Measurements from ENCODE around the gene PIP5K1B. TPM values are rescaled to one million over a fixed set of nuclear protein-coding genes. Genes with fewer than 3 reads are reported as not detected.
A peak's percentile ranks its signal among the peaks of the same experiment; 100 is the strongest.

The PIP5K1B gene
- total RNA-seq, 1 experiment from 2014 or later, result 0.36 TPM

DNA sequence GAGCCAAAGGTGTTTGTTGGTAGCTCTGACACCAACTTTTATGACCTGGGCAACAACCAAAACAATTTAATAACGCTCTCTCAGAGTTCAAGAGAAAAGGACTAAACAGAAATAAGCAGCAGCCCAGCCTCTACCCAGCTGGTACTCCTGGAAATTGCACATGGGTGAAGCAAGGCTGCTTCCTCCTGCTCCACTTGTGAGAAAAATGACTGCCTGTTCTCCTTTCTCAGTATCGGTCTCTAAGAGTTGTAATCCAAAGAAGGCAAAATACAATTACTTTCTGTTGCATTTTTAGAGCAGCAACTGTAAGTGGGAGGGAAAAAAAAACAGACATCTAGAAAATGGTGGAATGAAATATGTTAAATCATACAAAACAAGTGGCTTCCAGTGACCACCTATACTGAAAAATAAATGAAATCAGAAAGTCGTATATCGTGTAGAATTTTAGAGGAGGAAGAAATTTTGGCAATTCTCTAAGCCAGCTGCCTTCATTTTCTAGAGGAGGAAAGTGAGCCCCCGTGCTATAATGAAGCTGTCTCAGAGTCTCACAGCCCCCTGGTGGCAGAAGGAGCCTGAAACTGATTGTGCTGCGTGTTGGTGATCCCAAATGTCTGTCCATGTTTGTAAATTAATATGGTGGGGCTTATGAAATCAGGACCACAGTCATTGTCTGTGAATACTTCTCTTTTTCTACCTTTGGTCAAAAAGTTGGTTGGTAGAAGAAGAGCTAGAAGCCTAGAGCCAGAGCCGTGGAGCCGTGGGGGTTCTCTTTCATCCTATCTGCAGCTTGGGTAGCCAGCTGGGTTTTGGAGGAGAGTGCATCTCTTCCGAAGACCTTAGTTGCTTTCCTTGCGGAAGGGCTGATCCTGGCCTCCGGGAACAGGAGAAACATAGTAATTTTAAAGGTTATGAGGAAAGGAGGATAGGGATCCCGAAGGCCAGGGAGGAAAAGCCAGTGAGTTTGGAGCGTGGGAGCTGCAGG is 139.9 kb downstream of the PIP5K1B start:
- no peaks in the 10 kb centered on the region for H3K27me3 ChIP-seq
- peak; percentile 24 to 68 for DNase-seq
- H3K9me3 ChIP-seq (replicated peaks), result no peaks in the 10 kb centered on the region
- H3K27ac ChIP-seq, result no peak overlapping the region
- H3K4me1 ChIP-seq, result no peaks in the 10 kb centered on the region
- no peak overlapping the region for H3K4me3 ChIP-seq
- no peaks in the 10 kb centered on the region for H3K36me3 ChIP-seq

DNA sequence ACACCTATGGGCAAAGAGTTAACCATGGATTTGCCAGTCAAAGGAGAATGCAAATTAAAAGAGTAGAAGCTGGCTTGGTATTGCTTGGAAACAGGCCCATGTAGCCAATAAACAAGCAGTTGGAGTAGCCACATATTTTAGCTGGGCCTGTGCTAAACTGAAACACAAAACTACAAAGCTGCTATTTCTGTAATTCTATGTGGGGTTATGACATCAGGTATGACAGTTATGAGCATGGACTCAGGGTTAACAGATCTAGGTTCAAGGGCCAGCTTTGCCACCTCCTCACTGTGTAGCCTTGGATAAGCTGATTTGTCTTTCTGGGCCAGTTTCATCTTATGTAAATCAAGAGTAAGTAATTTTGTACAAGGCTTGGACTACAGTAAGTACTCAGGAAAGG is 142.7 kb downstream of the PIP5K1B start:
- H3K27ac ChIP-seq, result no peak overlapping the region
- H3K9me3 ChIP-seq (replicated peaks), result no peaks in the 10 kb centered on the region
- H3K4me3 ChIP-seq, result no peak overlapping the region
- H3K27me3 ChIP-seq, result no peaks in the 10 kb centered on the region
- peaks cover 10% of the 10 kb centered on the region; the same call in 1 of the 2 replicates for H3K4me1 ChIP-seq
- H3K36me3 ChIP-seq, result no peaks in the 10 kb centered on the region
- no peak for DNase-seq

DNA sequence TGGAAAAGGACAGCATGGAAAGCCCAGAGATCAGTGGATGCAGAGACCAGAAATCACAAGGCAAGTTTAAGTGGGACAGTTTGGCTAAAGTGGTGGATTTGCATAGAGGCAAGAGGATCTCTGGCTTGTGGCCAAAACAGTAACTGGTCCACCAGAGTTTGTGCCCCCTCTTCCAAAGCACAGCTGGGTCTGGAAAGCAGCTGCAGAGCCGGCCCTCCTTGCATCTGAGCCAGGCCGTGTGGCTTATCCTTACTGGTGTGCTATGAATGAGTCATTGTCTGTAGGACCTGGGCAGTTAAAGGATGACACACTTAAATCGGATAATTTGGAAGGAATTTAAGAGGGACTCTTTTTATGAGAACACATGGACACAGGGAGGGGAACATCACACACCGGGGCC is 146.6 kb downstream of the PIP5K1B start:
- Histone ChIP-seq H3K36me3 (no peaks in the 10 kb centered on the region), H3K4me1 (peaks cover 10% of the 10 kb centered on the region; the same call in 1 of the 2 replicates), H3K27ac (no peak overlapping the region), H3K4me3 (no peak overlapping the region), H3K27me3 (no peaks in the 10 kb centered on the region; the same call in 1 of the 2 replicates), H3K9me3 (replicated peaks) (no peaks in the 10 kb centered on the region; the same call in 1 of the 2 replicates)
- DNase-seq, result peak; percentile 82 to 89

DNA sequence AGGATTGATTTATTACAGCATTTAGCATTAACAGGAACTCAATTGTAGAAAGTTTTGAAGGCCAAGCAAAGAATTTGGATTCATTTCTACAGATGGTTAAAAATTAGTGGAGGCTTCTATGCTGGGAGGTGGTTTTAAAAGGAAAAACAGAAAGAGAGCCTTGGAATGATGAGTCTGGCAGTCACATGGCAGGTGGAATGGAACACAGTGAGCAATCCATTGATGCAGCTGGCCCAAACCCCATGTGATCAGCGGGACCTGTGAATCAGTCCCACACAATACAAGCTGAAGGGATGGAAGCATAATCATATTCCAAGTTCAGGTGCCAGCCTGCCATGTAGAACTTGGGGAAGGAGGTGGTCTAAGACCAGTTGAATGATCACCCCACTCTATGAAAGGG is 147.9 kb downstream of the PIP5K1B start:
- DNase-seq, result no peak
- Histone ChIP-seq H3K9me3 (replicated peaks) (no peaks in the 10 kb centered on the region; the same call in 1 of the 2 replicates), H3K27me3 (no peaks in the 10 kb centered on the region; the same call in none of the 2 replicates), H3K27ac (no peak overlapping the region), H3K4me1 (peaks cover 10% of the 10 kb centered on the region; the same call in 1 of the 2 replicates), H3K4me3 (no peak overlapping the region), H3K36me3 (no peaks in the 10 kb centered on the region)

DNA sequence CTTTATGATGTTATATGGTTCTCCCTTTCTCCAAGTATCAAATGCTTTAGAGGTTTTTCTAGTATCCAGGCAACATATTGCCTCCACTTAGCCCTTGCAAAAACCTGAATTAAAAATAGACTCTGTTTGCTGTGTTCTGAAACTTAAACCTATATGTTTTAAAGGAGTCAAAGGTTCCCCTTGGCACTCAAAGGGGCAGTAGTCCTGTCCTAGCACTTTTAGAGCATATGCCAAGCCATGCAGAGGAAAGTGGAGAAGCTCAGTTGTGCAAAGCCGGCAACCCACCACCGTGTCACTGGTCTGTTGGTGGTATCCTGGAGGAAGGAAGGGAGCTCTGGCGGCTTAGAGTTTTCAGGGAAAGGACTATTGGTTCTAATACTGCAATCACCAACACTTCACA is 154.3 kb downstream of the PIP5K1B start:
- no peak overlapping the region for H3K27ac ChIP-seq
- no peaks in the 10 kb centered on the region for H3K4me1 ChIP-seq
- DNase-seq, result no peak
- no peak overlapping the region for H3K4me3 ChIP-seq
- no peaks in the 10 kb centered on the region; the same call in 1 of the 2 replicates for H3K9me3 ChIP-seq (replicated peaks)
- no peaks in the 10 kb centered on the region for H3K36me3 ChIP-seq
- H3K27me3 ChIP-seq, result peaks cover 3% of the 10 kb centered on the region

DNA sequence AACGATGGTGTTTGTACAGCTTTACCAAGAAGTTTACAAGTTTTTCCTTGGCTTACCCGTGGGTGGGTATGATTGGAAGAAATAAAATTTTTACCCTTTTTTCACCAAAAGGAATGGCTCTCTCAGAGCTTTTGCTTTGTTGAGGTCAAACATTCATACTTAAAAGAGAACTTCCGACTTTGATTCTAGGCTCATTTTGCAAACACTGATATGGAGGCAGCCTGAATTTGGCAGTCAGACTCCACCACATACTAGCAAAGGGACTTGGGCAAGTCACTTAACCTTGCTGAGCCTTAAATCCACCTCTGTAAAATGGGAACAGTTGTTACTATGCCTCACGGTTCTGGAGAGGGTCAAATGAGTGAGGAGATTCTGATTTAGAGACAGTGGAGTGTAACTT is 155.4 kb downstream of the PIP5K1B start:
- no peak overlapping the region for H3K27ac ChIP-seq
- no peak for DNase-seq
- no peaks in the 10 kb centered on the region for H3K36me3 ChIP-seq
- no peaks in the 10 kb centered on the region; the same call in 1 of the 2 replicates for H3K9me3 ChIP-seq (replicated peaks)
- peaks cover 3% of the 10 kb centered on the region; the same call in 1 of the 2 replicates for H3K27me3 ChIP-seq
- no peaks in the 10 kb centered on the region for H3K4me1 ChIP-seq
- no peak overlapping the region for H3K4me3 ChIP-seq

DNA sequence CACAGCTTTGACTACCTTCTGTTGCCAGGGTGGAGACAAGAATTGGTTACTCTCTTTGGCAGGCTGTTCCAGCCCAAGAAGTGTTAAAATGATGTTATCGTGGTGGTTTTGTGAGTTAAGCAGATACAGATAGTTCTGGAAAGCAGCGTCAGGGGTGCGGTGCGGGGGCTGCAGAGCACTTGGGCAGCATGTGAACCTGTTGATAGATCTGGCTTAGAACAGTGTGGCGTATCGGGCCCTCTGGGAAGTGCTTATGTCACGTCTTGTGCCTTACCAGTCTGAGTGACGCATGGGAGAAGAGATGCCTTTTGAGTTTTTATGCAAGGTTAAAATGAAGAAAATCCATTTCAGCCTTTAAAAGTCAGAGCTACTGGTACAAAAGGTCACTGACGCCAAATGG is 156.4 kb downstream of the PIP5K1B start:
- peaks cover 3% of the 10 kb centered on the region; the same call in 1 of the 2 replicates for H3K27me3 ChIP-seq
- no peak overlapping the region for H3K27ac ChIP-seq
- no peaks in the 10 kb centered on the region for H3K9me3 ChIP-seq (replicated peaks)
- H3K4me3 ChIP-seq, result no peak overlapping the region
- no peaks in the 10 kb centered on the region for H3K36me3 ChIP-seq
- no peaks in the 10 kb centered on the region for H3K4me1 ChIP-seq
- no peak for DNase-seq

DNA sequence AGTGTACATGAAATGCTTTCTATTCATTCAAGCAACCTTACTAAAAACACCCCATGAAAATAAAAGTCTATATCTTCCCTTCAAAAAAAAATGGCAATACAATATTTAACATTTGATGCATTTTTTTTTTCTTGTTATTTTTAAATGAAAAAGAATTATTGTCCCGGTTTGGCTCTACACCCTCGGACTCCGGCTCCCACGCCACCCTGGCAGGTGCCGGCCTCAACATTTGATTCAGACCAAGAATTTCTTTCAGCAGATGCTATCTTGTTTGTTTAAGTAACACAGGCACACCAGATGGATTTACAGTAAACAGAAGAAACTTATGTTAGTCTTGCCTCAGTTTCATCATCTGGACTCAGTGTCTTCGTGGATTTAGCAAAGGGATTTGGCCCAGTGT is 162.0 kb downstream of the PIP5K1B start:
- H3K4me3 ChIP-seq, result no peak overlapping the region
- no peaks in the 10 kb centered on the region for H3K36me3 ChIP-seq
- no peaks in the 10 kb centered on the region for H3K9me3 ChIP-seq (replicated peaks)
- no peaks in the 10 kb centered on the region for H3K4me1 ChIP-seq
- no peak overlapping the region for H3K27ac ChIP-seq
- DNase-seq, result no peak
- H3K27me3 ChIP-seq, result 0 out of 2 replicates have a peak, but pooled peaks cover 3% of the 10 kb centered on the region

DNA sequence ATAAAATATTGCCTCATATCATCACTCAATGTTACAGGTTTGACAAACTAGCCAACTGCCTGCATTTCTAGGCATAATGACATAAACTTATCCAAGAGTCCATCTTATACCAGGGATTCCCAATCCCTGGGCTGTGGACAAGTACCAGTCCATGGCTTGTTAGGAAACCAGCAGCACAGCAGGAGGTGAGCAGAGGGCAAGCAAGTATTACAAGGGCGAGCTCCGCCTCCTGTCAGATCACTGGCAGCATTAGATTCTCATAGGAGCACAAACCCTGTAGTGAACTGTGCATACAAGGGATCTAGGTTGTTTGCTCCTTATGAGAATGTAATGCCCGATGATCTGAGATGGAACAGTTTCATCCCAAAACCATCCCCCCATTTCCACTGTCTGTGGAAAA is 164.0 kb downstream of the PIP5K1B start:
- Histone ChIP-seq H3K9me3 (replicated peaks) (no peaks in the 10 kb centered on the region), H3K27me3 (0 out of 2 replicates have a peak, but pooled peaks cover 3% of the 10 kb centered on the region), H3K27ac (no peak overlapping the region), H3K4me1 (no peaks in the 10 kb centered on the region), H3K4me3 (no peak overlapping the region), H3K36me3 (no peaks in the 10 kb centered on the region)
- DNase-seq, result no peak

DNA sequence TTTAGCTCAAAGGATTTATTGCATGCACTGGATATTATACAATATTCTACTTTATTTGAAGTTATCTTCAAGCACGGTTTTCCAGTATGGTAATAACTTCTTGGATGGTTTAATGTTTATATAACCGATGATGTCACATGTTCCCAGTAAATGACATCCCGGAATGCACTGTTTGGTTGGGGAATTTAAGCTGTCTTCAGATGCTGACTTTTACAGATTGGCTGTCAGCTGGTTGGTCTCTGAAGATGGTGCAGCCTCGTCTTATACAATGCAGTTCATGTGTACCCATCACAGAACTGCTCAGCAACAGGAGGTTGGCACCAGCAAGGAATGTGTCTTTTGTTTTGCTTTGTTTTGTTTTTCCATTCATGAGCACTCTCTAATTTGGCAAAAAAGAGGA is 165.0 kb downstream of the PIP5K1B start:
- Histone ChIP-seq H3K4me3 (no peak overlapping the region), H3K27ac (no peak overlapping the region), H3K36me3 (no peaks in the 10 kb centered on the region), H3K9me3 (replicated peaks) (no peaks in the 10 kb centered on the region), H3K4me1 (no peaks in the 10 kb centered on the region), H3K27me3 (no peaks in the 10 kb centered on the region)
- no peak for DNase-seq

DNA sequence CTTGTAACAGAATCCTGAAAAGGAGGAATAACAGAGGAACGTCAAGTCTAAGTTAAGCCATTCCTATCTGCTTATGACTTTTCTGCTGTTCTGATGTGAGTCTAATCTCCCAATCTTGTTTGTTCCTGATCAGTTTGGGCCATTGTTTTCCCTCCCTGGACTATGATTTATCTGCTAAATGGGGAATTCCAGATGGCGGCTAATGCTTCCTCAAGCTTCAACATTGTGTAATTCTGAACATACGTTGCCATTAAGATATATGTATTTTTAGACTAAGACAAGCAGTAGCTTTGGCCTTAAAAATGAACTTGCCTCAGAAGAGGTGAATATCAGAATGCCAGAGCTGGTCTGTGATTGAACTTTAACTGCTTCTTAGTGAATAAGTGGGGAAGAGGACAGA is 166.2 kb downstream of the PIP5K1B start:
- no peak for DNase-seq
- Histone ChIP-seq H3K4me3 (no peak overlapping the region), H3K9me3 (replicated peaks) (no peaks in the 10 kb centered on the region)

DNA sequence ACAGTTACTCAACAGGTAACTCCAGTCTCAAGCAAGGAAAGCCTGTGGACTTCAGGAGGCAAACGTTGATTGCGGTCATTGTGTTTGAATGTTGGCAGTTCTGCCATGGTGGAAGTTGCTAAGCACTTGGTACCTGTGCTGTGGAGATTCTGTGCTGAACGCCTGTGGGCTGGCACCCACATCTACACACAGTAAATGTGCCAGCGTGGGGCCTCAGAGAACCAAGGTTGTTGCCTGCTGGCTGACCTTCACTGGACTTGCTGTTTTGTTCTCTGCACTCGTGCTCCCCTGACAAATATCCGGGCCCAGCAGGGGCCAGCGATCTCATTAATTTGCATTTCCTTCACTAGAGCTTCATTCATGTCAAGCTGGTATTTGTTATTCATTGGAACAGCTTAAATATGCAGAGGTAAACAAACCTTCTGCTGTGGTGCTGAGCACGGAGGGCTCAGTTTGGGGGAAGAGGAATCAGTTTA is 167.0 kb downstream of the PIP5K1B start:
- H3K27me3 ChIP-seq, result no peaks in the 10 kb centered on the region
- no peak overlapping the region for H3K27ac ChIP-seq
- DNase-seq, result no peak
- no peaks in the 10 kb centered on the region for H3K36me3 ChIP-seq
- no peaks in the 10 kb centered on the region for H3K4me1 ChIP-seq
- no peak overlapping the region for H3K4me3 ChIP-seq
- H3K9me3 ChIP-seq (replicated peaks), result no peaks in the 10 kb centered on the region

More for the DNA sequence above, 166.2 kb downstream of the PIP5K1B start:
- H3K4me1 ChIP-seq, result no peaks in the 10 kb centered on the region
- H3K27me3 ChIP-seq, result no peaks in the 10 kb centered on the region
- no peak overlapping the region for H3K27ac ChIP-seq
- no peaks in the 10 kb centered on the region for H3K36me3 ChIP-seq

DNA sequence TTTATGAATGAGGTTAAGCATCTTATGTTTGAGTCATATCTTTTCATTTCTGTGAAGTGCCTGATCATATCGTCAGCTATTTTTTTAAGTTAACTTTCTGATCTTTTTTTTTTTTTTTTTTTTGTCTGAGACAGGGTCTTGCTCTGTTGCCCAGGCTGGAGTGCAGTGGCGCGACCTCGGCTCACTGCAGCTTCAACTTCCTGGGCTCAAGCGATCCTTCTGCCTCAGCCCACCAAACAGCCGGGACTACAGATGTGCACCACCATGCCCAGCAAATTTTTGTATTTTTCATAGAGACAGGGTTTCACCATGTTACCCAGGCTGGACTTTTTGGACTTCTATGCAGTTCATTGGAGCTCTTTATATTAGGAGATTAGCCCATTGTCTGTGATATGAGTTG is 168.1 kb downstream of the PIP5K1B start:
- H3K36me3 ChIP-seq, result no peaks in the 10 kb centered on the region
- H3K27me3 ChIP-seq, result no peaks in the 10 kb centered on the region
- no peak overlapping the region for H3K4me3 ChIP-seq
- no peak overlapping the region for H3K27ac ChIP-seq
- no peak for DNase-seq
- H3K9me3 ChIP-seq (replicated peaks), result no peaks in the 10 kb centered on the region
- no peaks in the 10 kb centered on the region for H3K4me1 ChIP-seq

DNA sequence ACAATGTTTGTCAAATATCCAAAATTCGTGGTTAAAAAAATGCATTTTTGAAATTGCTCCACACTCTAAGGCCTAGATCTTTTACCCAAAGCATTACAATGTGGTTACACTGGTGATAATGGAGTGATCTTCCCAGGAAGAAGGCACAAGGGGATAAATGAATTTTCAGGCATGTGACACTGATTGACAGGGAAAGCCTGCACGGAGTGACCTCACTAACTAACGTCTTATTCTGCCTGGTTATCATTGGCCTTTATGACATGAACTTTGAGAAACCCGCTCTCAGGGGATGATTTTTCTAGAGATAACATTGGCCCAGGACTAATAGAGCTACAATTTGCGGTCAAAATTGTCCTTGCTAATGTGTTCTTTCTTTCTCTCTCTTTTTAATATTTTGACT is 171.2 kb downstream of the PIP5K1B start:
- no peaks in the 10 kb centered on the region for H3K27me3 ChIP-seq
- no peak overlapping the region for H3K27ac ChIP-seq
- no peak for DNase-seq
- H3K4me1 ChIP-seq, result no peaks in the 10 kb centered on the region
- H3K36me3 ChIP-seq, result no peaks in the 10 kb centered on the region
- no peaks in the 10 kb centered on the region for H3K9me3 ChIP-seq (replicated peaks)
- no peak overlapping the region for H3K4me3 ChIP-seq

DNA sequence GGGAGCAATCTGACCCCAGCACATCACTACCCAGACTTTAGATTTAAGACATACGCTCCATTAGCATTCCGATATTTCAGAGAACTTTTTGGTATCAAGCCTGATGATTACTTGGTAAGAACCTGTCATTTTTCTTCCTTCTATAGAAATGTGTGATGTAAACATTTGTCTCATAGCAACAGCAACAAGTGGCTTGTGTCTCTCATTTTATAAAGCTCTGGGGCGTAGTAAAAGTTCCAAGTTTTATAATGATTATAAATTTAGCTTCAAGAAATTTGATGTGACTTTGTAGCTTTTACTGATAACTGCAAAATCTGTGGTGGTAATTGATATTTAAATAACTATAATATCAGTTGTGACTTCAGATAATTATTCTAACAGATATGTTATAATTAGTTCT is 171.6 kb downstream of the PIP5K1B start:
- DNase-seq, result no peak

More for the DNA sequence above, 171.6 kb downstream of the PIP5K1B start:
- no peaks in the 10 kb centered on the region for H3K36me3 ChIP-seq
- H3K4me1 ChIP-seq, result no peaks in the 10 kb centered on the region
- H3K9me3 ChIP-seq (replicated peaks), result no peaks in the 10 kb centered on the region
- no peak overlapping the region for H3K27ac ChIP-seq
- H3K27me3 ChIP-seq, result no peaks in the 10 kb centered on the region
- H3K4me3 ChIP-seq, result no peak overlapping the region
